ENCODE measurements around the gene CASP7. TPM values are rescaled to one million over a fixed set of nuclear protein-coding genes. Genes with fewer than 3 reads are reported as not detected.

The CASP7 gene
- total and polyA plus RNA-seq, 10 of the 15 experiments (the other 5 are each of a cell fraction or from before 2014, with no cell fraction given) = 23.7 to 34.4 (median 28.7) TPM

DNA sequence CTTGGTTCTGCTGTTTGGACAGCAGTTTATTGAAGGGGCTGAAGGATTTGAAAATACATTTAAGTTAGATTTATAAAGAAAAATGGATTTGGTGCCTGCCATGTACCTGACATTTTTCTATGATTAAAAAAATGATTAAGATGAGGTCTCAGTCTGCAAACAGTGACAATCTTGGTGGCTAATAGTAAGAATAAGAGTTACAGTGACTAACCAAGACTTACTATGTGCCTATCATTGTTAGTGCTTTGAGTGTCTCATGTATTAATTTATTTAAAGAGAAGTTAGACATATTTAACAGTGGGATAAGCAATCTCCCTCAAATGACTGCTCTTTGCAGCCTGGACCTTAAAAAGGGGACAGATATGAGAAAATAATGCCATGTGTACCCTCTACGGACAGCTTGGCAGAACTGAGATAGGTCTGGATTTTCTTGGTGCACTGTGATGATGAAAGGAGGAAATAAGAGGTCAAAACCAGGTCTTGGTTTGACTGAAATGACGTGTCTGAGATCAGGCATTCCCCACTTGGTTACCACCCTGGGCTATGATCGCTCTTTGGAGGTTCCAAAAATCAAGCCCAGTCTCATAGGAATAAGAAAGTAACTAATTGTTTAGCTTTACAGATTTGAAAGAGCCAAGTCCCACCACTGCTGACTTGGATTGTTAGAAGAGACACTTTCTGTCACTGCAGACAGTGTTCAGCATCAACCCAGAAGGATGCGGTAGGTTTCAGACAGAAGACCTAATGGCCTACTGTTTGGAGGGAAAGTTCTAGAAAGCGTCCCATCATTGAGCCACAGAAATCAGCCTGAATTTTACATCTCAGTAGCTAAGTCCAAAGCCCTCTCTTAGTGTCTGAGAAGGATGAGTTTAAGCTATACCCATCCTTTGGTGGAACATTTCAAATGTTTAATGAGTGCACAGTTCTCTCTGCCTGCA, 2.1 kb downstream of the CASP7 start:
- Histone ChIP-seq H3K27ac (ENCODE audit: control insufficient read depth, insufficient read depth) (peak overlapping the region; percentile 95), H3K9me3 (replicated peaks; ENCODE audit: control insufficient read depth, insufficient read depth, low read length) (peaks cover 6% of the 10 kb centered on the region), H3K79me2 (ENCODE audit: control insufficient read depth, insufficient read depth, low read length) (peaks cover 35% of the 10 kb centered on the region), H3K36me3 (ENCODE audit: control insufficient read depth in 2 of 2, insufficient read depth in 2 of 2, low read length in 1 of 2) (no peaks in the 10 kb centered on the region), H3K4me1 (ENCODE audit: control insufficient read depth, insufficient read depth, low read length) (peaks cover 22% of the 10 kb centered on the region), H2AFZ (ENCODE audit: control insufficient read depth, low read depth, low read length) (peak overlapping the region; percentile 13; the same call in 1 of the 2 replicates), H3K4me3 (peak overlapping the region; percentile 71), H4K20me1 (ENCODE audit: control insufficient read depth, insufficient read depth) (no peaks in the 10 kb centered on the region), H3K4me2 (ENCODE audit: control insufficient read depth, insufficient read depth) (peak overlapping the region; percentile 98), H3K27me3 (replicated peaks in 1 of 2; ENCODE audit: control insufficient read depth in 2 of 2, insufficient read depth in 2 of 2, low read length in 1 of 2) (no peaks in the 10 kb centered on the region), H3K9ac (ENCODE audit: control insufficient read depth, insufficient read depth, low read length) (peak overlapping the region; percentile 98)
- FAIRE-seq (peak; percentile 98), ATAC-seq (peak; percentile 56), DNase-seq (ENCODE audit: low read depth, low spot score) (peak; percentile 77)
- 5% methylated on average over 5 of the region's 5 CpGs for WGBS (ENCODE audit: insufficient coverage, insufficient replicate concordance, low lambda C conversion rate, missing lambda C conversion rate)
- ChIA-PET SMC1A (ENCODE audit: uncharacterized antibody, unreplicated experiment) (interaction anchor here (0.8 to 2.2 kb wide), 10 partner anchors 13 to 414 kb away, joined by 3 to 6 read pairs (median 3); no protein-coding TSS in a partner anchor), RAD21 (ENCODE audit: unreplicated experiment) (interaction anchor here (0.8 to 1.5 kb wide), 8 partner anchors 10 to 421 kb away, joined by 3 to 6 read pairs (median 4); no protein-coding TSS in a partner anchor), POLR2A (interaction anchor here (0.6 to 1.2 kb wide), 4 partner anchors 26 to 1307 kb away, joined by 3 to 4 read pairs (median 4); no protein-coding TSS in a partner anchor), CTCF (interaction anchor here (0.7 to 1.4 kb wide), 5 partner anchors 8 to 489 kb away, joined by 3 to 4 read pairs (median 4); no protein-coding TSS in a partner anchor)
- TSS peak; percentile 85 for BruUV-seq (replicated peaks)
- in situ Hi-C loops (cut with MboI) = loop anchor here (25.0 kb wide), 1 partner anchor 1130 kb away; the partner anchor contains the start of gene FHIP2A
- intact Hi-C loops (cut with micrococcal nuclease; ENCODE audit: unreplicated experiment) = loop anchor here (5.0 kb wide), 1 partner anchor 175 kb away; no protein-coding TSS in a partner anchor
- TF ChIP-seq SMAD1 (IDR thresholded peaks at IDR 0.05; ENCODE audit: low read depth, partially characterized antibody) (no peak), POLR2A (IDR thresholded peaks at IDR 0.05; ENCODE audit: low read depth, low read length) (no peak), HDGF (IDR thresholded peaks at IDR 0.05) (no peak), CEBPB (IDR thresholded peaks at IDR 0.05; ENCODE audit: borderline replicate concordance in 1 of 2, low read depth in 2 of 2, low read length in 2 of 2) (peak in 1 of 2 experiments; percentile 39; a peak in 1 of 4 replicates), NFYA (IDR thresholded peaks at IDR 0.05; ENCODE audit: borderline replicate concordance, low read depth, low read length) (no peak), FOS (IDR thresholded peaks at IDR 0.05; ENCODE audit: borderline replicate concordance, extremely low read depth, insufficient read length) (no peak), CHD4 (IDR thresholded peaks at IDR 0.05) (no peak), SMC3 (IDR thresholded peaks at IDR 0.05; ENCODE audit: borderline replicate concordance, low read length) (no peak), RFX5 (IDR thresholded peaks at IDR 0.05; ENCODE audit: low read depth, low read length) (no peak), MEF2A (IDR thresholded peaks at IDR 0.05; ENCODE audit: insufficient read depth, low read depth, low read length) (no peak), SMARCA5 (IDR thresholded peaks at IDR 0.05) (no peak; the same call in 1 of the 2 replicates), ZSCAN29 (IDR thresholded peaks at IDR 0.05) (no peak), RAD51 (IDR thresholded peaks at IDR 0.05) (no peak), ZNF217 (IDR thresholded peaks at IDR 0.05) (peak; percentile 66; the same call in 1 of the 2 replicates), SREBF2 (IDR thresholded peaks at IDR 0.05; ENCODE audit: low read length) (no peak), PAX5 (IDR thresholded peaks at IDR 0.05; ENCODE audit: borderline replicate concordance, low read depth, low read length) (peak; percentile 84; the same call in 1 of the 2 replicates)
- TF ChIP-seq, protein P1, sequence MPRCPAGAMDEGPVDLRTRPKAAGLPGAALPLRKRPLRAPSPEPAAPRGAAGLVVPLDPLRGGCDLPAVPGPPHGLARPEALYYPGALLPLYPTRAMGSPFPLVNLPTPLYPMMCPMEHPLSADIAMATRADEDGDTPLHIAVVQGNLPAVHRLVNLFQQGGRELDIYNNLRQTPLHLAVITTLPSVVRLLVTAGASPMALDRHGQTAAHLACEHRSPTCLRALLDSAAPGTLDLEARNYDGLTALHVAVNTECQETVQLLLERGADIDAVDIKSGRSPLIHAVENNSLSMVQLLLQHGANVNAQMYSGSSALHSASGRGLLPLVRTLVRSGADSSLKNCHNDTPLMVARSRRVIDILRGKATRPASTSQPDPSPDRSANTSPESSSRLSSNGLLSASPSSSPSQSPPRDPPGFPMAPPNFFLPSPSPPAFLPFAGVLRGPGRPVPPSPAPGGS (IDR thresholded peaks at IDR 0.05; ENCODE audit: borderline replicate concordance, insufficient read depth, low read depth, low read length, poor library complexity, severe bottlenecking) = peak; percentile 59
- TF ChIP-seq, protein P2, sequence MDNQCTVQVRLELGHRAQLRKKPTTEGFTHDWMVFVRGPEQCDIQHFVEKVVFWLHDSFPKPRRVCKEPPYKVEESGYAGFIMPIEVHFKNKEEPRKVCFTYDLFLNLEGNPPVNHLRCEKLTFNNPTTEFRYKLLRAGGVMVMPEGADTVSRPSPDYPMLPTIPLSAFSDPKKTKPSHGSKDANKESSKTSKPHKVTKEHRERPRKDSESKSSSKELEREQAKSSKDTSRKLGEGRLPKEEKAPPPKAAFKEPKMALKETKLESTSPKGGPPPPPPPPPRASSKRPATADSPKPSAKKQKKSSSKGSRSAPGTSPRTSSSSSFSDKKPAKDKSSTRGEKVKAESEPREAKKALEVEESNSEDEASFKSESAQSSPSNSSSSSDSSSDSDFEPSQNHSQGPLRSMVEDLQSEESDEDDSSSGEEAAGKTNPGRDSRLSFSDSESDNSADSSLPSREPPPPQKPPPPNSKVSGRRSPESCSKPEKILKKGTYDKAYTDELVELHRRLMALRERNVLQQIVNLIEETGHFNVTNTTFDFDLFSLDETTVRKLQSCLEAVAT (IDR thresholded peaks at IDR 0.05) = no peak
